Activated naive CD4-positive, alpha-beta T cell treated with anti-CD3 and anti-CD28 coated beads, Interleukin-2, amount 50 U/mL, for 16 hours (primary cell): ENCODE results near the gene SAFB.
A peak's percentile ranks its signal among the peaks of the same experiment; 100 is the strongest.

Experiments used
- DNase-seq: peaks from one replicate; pipeline ENCODE4 v3.0.0-alpha.2; 2020

Gene SAFB

DNA sequence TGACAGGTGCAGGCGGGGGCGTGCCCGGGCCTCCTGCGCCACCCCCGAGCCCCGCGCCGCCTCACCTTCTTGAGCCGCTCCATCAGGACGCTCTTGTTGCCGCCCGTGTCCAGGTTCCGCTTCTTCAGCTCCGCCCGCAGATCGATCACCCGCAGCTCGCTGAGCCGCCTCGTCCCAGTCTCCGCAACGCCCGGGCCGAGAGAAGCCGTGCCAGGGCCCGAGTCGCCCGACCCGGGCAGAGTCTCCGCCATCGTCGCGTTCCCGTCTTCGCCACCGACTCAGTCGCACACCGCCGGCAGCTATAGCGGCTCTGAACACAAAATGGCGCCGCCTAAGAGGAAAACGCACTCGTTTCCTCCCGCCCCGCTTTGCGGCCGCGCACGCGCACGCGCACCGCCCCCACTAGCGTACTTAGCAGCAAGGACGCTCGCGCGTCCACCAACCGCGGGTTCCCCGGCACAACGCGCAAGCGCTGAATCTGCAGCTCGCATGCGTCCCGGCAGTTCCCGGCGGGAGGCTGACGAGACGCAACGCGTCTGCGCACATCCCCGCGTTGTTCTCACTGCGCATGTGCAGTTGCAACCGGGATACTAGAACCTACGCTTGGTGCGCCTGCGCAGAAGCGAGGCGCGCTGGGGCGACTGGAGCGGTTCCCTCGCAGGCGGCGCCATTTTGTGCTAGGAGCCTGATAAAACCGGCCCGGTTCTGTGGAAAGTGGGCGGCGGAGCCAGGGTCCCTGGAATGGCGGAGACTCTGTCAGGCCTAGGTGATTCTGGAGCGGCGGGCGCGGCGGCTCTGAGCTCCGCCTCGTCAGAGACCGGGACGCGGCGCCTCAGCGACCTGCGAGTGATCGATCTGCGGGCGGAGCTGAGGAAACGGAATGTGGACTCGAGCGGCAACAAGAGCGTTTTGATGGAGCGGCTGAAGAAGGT is at the start of gene SAFB, which contains the start of gene SAFB2:
TSS of gene SAFB (plus strand) at position 619 of the 932 bp plus-strand sequence. CDS start at position 742, 123 bp downstream.
TSS of gene SAFB2 (minus strand) at position 312 of the 932 bp plus-strand sequence. CDS start at position 251, 61 bp downstream.
- peak; percentile 100 for DNase-seq

DNA sequence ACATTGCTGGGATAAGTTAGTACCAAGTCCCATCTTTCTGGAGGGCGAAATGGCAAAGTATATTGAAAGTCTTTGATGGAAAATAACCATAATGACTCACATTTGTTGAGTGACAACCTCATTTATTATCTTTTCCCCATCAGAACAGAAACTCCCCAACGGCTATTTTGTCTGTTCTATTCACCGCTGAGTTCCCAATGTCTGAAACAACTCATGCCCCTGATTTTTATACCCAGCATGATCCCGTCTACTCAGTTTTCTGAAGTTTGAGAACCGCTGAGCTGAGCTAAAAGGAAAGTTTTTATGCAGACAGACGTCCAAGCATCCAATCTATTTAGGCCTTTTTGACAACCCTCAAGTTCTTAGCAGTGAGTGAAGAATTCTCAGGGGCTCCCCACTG is 47.3 kb upstream of the SAFB start:
- DNase-seq: no peak

DNA sequence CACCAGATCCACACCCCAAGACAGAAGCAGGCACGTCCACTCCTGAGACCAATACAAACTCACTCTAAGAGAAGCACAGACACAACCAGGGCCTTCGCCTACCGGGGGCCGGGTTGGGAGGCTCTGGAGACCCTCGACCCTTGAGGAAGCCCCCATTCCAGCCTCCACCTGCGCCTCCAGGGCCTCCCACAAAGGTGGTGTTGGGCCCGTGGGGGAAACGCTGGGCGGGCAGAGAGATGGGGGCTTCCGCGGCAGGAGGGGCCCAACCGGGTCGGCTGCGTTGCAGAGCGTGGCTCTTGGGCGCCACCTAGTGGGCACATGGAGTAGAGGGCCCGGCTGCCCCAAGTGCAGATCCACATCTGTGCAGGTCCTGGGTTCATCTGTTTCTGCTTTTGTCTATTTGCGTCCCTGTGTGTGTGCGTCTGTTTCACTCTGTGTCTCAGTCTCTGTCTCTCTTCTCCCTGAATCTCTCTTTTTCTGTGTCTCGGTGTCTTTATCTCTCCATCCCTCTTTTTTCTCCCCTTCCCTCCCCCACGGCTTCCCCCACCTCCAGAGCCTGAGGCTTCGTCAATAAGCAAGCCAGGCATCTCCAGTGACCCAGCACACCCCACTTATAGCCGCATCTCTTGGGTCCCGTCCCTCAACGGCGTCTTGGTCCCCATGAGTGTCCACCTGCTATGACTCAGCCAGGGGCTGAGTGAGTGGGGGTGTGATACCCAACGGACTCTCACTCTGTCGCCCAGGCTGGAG is 44.6 kb upstream of the SAFB start:
- DNase-seq: peak; percentile 74

DNA sequence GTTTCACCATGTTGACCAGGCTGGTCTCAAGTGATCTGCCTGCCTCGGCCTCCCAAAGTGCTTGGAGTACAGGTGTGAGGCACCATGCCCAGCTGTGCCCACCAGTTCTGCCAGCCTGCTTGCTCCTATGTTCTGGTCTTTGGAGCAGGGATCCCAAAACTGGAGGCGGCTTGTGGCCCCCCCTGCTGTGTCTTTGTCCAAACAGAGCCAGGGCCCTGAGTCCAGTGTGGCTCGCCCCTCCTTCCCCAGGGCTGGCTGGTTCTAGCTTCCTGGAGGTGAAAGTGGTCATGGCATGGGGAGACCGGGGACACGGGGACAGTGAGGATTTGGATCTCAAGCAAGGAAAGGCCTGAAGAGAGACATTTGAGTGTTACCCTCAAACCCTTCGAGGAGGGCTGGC is 43.6 kb upstream of the SAFB start:
- DNase-seq: no peak

DNA sequence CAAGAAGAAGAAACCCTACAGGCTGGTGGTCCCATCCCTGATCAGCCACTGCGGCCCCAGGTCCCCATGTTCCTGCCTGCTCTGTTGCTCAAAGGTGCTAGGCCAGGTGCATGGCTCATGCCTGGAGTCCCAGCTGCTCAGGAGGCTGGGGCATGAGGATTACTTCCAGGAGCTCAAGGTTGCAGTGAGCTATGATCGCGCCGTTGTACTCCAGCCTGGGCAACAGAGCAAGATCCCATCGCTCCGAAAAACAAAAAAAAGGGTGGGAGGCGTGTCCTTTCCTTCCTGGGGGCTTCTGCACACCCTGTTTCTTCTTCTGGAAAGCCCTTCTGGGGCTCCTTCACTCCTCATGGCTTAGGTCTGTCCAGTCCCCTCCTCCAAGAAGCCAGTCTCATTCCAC is 43.2 kb upstream of the SAFB start:
- no peak for DNase-seq

DNA sequence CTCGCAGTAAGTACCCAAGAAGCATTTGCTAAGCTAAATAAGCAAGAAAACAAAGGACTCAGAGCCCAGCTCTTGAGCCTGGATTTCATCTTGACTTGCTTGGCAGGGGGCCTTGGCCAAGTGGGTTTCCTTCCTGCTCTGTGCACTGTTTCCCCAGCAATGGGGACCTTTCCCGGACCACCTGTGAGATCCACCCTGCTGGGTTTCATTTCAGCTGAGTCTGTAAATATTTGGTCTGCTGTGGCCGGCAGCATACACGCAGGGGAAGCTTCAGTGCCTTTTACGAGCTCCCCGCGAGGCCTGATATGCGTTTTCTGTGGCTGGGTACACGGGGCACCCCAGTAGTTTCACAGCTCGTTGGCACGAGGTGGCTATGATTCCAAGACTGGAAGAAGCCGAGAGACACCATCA is 42.7 kb upstream of the SAFB start:
- no peak for DNase-seq

DNA sequence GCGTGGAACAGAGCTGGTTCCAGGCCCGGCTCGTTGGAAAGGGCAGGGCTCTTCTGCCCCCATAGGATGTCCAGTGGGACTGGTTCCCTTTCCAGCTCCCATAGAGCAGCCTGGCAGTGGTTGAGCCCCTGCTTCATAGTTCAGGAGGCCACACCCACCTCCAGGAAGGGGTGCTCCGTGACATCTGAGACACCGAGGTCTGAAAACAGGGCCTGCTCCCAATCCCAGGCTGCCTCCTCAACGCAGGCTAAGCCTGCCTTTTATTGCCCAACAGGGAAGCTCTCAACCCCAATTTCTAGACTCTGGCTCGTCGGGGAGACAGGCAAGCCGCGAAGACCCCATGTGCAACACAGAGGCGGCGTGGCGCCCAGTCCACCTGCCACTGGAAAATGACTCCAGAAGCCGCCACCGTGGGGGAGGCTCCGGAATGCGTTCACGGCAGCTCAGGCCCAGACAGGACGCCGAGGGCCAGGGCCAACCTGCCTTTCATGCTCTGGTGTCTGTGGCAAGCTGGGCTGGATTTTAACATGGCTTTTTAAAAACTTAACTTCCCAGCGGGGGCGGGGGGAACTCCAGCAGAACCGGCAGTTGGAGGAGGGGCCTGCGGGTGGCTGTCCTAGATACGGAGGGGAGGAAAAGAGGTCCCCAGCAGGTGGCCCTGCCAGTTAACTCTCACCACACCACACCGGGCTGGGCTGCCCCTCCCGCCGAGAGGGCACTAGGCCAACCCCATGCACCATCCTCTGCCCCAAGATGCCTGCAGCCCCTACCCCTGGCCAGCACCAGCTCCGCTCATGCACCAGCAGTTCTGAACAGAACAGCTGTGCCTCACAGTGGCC is 37.2 kb upstream of the SAFB start:
- DNase-seq: peak; percentile 53

DNA sequence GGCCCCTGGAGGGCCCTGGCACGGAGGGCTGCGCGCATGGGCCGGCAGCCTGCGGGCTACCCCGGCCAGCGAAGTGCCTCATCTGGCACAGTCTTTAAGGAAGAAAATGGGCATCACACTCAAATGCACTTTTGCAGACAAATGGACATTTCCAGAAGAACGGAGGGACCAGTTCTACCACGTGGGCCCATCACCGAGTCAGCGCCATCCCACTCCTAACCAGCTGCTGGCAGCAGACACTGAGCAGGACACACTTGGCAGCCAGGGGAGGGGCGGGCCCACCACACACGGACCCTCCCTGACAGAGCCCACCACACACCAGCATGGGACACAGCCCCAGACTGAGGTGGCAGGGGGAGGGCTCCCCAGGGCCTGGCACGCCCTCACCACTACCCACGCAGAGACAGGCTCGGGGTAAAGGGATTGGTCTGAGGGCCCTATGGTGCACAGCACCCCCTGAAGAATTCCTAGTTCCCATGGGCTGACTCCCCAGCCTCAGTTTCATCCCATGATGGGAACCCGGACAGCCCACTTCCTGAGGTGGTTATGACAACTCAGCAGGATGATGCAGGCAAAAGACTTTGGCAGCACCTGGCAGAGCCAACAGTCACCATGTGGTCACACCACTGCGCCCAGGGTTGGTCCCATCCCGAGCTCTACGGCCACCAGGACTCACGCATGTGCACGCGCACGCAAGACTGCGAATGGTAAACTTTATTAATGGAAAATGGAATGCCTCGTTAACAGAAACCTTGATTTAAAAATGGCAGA is 36.4 kb upstream of the SAFB start:
- no peak for DNase-seq

DNA sequence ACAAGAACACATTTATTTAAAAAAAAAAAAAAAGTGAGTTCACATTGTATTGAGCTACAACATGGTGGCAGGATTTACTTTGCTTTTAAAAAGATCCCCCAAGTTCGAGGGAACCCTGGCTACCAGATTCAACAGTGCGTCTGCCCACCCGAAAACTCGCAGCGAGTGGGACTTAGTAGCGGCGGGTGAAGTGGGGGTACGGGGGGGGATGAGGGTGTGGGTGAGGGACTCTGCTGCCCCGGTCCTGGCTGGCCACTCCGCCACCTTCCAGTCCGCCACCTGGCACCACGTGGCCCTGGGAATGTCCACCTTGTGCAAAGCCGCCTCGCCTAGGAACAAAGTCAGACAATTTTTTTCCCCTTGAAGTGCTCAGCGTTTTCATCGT is 35.8 kb upstream of the SAFB start:
- DNase-seq: no peak

DNA sequence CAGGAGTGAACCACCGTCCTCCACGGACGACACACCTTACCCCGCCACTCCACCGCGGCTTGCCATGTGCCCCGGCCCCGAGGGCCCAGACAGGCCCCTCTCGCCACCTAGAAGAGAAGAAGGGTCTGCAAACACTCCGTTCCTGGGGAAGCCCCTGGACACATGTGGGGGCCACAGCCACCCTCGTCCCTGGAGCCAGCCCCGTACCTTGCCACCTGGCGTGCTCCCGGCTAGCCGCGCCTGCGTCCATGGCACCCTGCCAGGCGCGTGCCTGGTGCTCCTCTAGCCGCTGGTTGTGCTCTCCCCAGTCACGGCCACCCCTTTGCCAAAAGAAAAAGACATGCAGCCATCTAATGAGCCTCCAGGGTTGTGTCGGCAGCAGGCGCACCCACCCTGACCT is 35.2 kb upstream of the SAFB start:
- no peak for DNase-seq

DNA sequence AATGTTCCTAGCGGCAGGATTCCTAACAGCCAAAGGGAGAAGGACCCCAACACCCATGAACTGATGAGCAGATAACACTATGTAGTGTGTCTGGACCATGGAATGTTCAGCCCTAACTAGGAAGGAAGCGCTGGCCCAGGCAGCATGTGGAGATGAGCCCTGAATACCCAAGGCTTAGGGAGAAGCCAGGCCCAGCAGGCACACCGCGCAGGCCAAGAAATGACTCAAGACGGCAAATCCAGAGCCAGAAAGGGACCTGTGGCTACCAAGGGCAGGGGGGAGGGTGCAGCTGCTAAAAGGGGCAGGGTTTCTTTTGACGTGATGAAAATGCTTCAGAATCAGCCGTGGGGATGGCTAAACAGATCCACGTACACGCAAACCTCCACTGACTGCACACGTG is 34.4 kb upstream of the SAFB start:
- DNase-seq: no peak

DNA sequence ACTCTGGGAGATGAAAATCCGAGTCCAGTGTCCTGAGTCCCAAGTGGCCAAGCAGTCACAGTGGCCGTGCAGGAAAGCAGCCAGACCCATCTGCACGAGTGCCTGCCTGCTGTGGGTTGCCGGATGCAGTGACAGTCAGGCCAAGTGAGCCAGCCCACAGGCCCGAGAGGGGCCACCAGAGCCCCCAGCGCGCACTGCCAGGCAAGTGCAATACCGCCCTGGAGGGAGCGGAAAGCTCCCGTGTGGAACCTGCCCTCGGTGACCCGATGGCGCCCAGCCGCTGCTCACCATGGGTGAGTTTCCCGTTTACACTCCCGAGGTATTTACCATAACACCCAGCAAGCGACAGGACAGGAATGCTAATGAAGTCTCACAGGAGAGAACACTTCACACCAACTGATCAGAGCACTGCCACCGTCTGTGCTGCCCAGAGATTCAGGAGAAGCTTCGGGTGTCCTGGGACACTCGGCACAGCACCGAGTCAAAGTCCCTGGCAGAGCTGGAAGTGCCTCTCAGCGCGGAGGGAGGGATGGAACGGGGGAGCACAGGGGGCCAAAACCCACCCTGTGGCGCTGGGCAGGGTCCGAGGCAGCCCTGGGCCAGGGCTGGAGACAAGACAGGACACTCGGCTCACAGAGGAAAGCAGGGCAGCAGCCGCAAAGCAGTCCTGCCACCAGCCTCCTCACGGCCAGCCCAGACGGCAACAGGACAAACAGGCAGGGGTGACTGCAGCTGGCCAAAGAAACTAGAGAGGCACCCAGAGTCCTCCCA is 33.8 kb upstream of the SAFB start:
- no peak for DNase-seq

DNA sequence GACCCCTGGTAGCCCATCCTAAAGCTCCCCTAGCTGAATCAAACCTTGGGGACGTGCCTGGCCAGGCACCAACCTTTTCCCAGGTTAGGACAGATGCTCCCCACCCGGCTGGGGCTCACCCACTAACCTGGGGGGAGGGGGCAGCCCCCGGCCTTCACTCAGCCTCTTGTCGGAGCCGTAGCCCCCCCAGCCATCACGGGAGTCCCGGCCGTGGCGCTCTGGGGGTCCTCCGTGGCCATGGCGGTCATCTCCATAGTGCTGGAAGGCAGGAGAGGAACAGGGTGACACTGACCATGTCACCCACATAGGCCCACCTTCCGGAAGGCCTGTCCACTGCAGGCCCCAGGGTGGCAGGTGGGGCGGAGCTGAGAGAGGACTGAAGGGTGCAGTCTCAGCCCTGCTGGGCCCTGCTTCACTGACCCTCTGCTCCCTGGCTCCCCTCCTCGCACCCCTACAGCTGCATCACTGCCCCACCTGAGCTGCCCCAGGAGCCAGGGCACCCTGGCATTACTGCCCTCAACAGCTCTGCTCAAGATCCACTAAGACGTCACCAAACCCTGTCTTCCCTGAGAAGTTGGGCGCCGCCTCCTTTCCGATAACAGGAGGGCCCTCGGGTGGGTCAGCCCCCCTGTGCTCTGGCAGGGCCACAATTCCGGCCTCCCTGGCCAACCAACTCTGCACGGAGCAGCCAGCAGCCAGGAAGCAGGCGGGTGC is 32.6 kb upstream of the SAFB start:
- no peak for DNase-seq

DNA sequence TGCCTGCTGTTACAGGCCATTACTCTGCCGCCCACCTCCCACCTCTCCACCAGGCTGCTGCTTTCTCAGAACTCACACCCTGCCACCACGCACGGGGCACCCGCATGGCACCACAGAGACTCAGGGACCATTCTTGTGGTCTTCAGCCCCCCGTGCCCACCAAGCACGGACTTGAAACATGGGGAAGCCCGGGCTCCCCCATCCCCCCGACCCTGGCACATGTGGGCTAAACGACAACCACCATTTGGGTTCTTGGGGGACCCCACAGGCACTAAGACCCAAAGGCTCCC is 32.1 kb upstream of the SAFB start:
- DNase-seq: no peak

DNA sequence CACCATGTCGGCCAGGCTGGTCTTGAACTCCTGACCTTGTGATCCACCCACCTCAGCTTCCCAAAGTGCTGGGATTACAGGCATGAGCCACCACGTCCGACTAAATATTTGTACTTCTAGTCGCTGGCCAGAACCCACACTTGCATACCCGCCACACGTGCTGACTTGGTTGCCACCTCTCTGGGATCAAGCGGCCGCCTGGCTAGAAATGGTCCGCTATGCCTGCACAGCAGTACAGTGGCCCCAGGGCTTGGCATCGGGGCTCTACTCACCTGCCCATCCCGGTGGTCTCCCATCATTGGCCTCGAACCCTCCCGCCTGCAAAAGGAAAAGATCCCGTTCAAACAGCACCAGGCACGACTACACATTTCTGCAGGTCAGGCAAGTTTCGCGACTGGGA is 31.4 kb upstream of the SAFB start:
- DNase-seq: no peak

DNA sequence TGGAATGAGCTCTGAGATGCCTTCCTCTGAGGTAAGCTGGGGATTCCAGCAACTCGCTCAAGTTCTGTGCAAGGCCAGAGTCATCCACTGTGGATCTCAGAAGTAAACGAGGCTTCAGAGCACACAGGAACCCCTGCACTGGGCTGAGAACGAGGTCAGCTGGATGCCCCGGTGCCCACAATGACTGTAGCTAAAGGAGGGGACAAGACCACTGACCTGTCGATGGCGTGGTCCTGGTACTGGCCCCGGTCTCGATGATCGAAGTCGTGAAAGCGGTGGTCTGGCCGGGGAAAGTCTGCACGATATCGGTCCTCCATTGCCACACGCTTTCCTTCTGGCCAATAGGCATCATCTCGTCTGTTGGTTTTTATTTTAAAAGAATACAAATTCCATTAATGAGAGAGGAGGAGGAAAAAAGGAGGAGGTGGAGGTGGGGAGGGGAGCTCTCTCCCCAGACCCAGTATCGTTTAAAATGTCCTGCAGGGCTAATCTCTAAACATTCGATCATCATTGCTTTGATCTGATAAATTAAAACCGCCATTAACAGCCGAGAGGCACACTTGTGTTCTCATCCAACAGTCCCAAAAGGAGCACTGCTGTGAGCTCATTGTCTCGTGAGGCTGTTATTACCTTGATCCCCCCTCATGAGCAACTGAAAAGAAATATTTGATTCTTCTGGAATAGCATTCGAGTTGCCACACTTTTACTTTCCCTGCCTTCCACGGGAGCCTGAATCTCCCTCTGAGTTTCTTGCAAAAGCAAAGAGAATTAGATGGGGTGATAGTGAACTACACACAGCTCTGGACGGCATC is 30.1 kb upstream of the SAFB start:
- no peak for DNase-seq

DNA sequence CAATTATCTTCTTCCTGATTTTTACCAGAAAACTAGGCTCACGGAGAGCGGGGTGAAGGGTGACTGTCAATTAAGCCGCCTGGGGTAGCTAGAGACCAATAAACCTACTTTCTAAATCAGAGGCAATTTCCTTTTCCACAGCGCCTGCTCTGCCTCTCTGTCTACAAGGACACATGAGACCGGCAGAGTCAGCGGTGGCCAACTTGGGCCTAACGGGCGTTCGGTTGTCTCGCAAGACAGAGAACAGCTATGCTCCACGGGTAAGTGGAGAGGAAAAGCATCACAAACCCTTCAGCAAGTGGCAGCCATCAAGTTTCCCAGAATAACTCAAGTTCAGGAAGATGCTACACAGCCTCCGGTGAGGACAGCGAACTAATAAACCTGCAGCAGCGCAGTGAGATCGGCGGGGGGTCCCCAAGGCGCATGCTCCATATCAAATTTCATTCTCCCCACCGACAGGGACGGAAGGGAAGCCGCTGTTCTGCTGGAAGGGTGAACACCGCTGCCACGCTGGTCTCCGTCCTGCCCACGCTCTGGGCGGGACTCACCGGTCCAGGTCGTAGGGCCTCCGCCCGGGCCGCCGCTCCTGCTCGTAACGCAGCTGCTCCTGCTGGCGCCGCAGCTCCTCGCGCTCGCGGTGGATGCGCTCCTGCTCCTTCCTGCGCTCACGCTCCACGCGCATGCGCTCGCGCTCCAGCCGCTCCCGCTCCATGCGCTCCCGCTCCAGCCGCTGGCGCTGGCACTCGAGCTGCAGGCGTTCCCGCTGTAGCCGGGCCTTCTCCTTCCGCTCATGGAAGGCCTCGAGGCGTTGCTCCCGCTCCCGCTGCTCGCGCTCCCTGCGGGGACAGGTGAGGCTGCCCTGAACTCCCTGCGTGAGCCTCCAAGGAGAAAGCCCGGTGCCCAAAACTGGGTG is 29.3 kb upstream of the SAFB start:
- DNase-seq: no peak

DNA sequence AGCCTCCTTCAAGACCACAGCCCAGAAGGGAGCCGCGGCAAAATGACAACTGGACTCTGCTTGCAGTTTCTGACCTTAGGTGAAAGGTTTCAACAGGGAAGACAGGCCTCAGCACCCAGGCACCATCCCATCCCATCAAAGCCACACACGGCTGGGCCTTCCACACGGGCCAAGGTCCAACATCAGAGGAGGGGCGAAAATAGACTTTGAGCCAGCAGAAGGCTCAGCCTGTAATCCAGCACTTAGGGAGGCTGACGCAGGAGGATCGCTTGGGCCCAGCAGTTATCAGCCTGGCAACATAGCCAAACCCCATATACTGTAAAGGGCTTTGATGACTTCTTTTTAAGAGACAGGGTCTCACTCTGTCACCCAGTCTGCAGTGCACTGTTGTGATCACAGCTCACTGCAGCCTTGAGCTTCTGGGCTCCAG is 28.3 kb upstream of the SAFB start:
- no peak for DNase-seq

DNA sequence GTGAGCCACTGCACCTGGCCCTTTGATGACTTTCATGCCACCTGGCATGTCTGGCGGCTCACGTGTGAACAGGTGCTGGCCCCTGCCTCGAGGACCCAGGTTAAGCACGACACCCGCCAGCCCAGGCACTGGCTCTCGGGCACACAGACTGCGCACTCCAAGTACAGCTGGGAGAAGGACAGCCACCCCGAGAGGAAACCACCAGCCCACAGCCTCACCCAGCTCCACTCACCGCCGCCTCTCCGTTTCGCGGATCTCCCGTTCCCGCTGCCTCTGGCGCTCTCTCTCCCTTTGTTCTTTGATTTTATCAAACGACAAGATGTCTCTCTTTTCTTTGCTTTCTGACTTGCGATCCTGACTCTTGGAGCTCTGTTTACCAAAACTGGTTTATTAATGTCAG is 27.8 kb upstream of the SAFB start:
- no peak for DNase-seq
